T-helper 22 cell (primary cell): ENCODE measurements around the gene TUBB1.
A peak's percentile ranks its signal among the peaks of the same experiment; 100 is the strongest.

Experiments
- DNase-seq: peaks from one replicate; pipeline ENCODE4 v3.0.0-alpha.2; 2020; ENCODE audit warnings: low read depth

The TUBB1 gene

DNA sequence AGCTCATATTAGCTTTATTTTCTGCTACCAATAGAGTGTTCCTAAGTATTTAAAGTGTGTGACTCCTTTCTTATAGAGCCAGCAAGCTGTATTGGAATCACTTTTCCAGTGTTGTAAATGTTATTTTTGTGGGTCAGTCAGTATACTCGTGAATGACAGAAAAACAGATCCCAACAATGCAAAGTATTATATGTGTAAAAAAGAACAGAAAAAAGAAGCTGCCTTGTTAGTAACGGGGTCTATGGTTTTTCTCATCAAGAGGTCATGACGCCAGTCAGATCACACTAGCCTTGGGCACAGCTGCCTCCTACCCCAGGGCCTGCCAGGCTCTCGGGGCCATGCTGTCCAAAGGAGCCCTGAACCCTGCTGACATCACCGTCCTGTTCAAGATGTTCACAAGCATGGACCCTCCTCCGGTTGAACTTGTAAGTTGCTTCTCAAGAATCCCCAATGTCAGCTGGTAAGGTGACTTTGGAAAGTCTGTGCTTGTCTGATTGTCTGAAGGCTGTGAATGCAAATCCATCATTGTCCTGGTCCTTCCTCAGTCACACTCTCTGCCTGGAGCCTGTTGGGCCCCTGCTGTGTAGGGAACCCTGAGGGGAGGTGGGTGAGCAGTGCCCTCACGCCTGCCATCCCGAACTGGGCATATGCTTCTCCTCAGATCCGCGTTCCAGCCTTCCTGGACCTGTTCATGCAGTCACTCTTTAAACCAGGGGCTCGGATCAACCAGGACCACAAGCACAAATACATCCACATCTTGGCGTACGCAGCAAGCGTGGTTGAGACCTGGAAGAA lies 28.4 kb upstream of the TUBB1 start:
- no peak for DNase-seq

DNA sequence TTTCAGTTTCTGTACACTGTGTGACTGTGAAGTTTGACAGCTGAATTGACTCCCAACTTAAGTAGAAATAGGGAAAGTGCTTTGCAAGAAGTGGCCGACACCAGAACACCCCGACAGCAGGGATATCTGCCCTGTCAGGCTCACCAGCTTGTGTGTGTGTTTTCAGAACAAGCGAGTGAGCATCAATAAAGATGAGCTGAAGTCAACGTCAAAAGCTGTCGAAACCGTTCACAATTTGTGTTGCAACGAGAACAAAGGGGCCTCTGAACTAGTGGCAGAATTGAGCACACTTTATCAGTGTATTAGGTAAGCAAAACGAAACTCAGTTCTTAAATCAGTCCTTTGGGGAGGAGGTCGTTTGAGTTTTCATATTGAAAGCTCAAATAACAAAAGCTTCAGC lies 27.5 kb upstream of the TUBB1 start:
- no peak for DNase-seq

DNA sequence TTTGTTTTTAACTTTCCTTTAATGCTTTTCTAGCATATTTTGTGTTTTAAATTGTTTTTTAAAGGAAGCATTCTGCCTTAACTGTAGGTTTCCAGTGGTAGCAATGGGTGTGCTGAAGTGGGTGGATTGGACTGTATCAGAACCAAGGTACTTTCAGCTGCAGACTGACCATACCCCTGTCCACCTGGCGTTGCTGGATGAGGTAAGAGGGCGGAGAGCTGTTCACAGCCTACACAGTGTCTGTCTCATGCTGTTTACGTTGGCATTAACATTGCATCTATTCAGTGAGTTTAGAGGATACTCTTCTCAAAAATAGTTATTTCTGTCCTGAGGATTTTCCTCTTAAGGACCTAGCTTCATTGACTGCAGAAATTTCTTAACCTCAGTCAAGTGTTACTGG lies 26.3 kb upstream of the TUBB1 start:
- no peak for DNase-seq

DNA sequence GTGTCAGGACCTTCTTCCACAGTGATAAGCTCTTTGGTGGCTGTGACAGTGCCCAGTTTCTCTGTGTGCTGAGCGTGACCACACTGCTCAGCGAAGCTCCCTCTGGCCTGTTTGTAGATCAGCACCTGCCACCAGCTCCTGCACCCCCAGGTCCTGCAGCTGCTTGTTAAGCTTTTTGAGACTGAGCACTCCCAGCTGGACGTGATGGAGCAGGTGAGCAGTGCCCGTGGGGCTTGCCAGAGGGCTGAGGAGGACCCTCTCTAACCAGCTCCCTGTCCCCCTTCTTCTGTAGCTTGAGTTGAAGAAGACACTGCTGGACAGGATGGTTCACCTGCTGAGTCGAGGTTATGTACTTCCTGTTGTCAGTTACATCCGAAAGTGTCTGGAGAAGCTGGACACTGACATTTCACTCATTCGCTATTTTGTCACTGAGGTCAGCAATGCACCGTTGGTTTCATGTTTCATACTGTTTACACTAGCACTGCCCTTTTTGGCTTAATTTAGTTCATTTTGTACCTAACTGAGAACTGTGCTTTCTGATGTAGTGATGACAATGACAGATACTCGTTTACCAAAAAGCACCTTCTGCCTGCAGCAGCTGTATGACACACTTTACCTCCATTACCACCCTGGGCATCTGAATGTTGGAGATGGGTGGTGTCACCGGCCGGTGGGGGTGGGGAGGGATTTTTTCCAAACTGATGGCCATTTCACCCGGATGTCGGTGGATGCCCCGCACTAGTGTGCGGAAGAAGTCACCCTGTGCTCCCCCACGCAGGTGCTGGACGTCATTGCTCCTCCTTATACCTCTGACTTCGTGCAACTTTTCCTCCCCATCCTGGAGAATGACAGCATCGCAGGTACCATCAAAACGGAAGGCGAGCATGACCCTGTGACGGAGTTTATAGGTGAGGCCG lies 25.6 kb upstream of the TUBB1 start:
- no peak for DNase-seq

DNA sequence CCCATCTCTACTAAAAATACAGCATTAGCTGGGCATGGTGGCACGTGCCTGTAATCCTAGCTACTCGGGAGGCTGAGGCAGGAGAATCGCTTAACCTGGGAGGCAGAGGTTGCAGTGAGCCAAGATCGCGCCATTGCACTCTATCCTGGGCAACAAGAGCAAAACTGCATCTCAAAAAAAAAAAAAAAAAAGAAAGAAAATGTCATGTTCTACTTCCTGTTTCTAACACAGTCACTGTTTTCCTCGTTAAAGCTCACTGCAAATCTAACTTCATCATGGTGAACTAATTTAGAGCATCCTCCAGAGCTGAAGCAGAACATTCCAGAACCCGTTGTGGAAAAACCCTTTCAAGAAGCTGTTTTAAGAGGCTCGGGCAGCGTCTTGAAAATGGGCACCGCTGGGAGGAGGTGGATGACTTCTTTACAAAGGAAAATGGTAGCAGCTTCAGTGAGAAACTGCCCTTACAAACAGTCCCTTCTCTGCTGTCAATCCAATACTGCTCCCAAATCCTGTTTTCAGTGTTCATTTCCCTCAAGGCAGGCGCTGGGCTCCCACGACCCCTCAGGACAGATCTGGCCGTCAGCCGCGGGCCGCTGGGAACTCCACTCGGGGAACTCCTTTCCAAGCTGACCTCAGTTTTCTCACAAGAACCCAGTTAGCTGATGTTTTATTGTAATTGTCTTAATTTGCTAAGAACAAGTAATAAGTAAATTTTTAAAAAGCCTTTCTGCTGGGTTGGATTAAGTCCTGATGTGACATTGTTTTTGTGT lies 24.7 kb upstream of the TUBB1 start:
- no peak for DNase-seq

DNA sequence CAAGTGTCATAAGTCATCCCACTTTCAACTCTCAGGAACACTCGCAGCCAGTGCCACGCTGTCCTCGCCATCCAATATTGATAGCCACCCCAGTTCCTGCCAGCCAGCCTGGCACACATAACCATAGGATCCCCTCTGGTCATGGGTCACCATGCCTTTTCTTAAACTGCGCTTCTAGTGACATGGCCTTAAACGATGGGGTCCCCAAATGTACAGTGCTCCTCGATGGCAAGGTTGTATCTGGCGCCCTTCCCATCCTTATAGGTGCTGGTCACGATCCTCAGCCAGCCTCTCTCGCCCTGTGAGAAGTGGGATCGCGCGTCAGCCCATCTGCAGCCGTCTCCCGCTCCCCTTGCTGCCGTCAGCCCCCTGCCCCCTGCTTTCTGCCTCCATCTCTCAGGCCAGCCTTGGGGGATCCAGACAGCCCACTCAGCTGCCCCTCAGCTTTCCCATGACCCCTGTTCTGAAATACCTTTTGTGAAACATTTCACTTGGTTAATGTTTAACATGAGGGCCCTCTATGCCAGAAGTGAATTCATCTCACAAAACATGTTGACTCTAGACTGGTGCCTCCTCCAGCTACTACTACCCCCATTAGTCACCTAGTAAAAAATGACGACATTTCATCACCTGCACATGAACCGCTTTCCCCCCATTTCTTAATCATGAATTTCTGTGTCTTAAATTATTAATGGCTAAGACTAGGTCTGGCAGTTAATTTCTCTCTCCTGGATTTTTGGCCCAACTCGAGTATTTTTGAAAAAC lies 23.6 kb upstream of the TUBB1 start:
- DNase-seq = no peak

DNA sequence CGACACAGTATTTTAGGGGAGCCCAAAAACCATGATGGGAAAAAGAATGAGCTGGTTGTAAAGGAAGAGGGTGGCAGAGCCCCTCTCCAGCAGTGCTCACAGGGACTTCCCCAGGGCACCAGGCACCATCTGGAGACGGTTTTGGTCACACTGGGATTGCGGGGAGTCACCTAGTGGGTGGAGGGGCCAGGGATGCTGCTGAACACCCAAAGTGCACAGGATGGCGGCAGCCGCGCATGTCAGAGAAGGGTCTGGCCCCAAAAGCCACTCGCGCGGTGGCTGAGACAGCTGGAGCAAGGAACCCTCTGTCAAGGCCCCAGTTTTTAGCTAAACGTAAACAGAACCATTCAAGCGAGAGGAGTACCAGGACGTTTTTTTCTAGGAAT lies 23.0 kb upstream of the TUBB1 start:
- DNase-seq = no peak

DNA sequence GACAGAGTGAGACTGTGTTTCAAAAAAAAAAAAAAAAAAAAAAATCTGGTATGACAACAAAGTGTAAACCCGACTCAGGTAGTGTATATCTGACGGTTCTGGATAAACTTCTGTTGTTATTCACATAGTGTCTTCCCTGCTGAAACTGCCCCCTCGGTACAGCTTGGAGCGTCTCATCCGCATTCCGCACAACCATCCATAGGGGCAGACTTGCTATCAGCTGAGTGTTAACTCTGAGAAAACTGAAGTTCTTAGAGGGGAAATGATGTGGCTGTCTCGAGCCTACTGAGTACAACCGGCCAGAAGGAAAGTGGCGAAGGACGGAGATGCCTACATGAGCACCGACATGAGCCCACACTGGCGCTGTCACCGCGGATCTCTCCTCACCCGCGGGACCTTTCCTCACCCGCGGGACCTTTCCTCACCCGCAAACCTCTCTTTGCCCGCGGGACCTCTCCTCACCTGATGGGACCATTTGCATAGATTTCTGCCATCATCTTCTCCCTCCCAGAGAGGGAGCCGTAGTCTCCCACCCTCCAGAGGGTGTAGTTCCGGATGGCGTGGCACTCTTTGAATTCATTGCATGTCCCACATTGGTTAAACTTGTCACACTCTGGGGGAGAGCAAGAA lies 22.0 kb upstream of the TUBB1 start:
- no peak for DNase-seq

DNA sequence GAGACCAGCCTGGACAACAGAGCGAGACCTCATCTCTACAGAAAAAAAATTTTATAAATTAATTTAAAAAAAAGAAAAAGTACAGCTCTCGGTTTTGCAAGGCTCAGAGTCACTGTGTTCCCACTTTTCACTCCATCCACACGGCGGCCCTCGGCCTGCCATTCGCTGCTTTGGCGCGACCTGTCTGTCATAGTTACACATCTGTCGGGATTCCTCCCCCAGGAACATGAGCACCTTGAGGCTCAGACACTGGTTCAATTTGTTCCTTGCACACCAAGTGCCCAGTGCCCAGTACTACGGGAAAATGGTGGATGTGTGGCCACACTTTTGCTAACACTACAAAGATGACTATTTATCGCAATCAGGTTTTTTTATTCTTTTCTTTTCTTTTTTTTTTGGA lies 20.6 kb upstream of the TUBB1 start:
- no peak for DNase-seq

DNA sequence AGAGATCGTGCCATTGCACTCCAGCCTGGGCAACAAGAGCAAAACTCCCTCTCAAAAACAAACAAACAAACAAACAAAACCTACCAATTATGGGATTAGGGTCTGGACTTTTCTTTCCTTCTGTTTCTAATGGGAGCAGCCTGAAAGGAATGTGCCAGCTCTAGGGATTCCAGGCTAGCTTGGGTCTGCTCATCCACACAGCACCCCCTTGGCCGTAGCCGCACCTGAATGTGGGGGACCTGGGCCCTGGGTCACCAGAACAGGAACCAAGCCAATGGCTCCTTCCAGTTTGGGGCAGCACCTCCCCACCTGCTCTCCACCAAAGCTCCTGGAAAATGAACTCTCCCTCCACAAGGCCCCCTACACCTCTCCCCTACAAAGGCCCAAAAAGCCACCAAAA lies 18.9 kb upstream of the TUBB1 start:
- no peak for DNase-seq

DNA sequence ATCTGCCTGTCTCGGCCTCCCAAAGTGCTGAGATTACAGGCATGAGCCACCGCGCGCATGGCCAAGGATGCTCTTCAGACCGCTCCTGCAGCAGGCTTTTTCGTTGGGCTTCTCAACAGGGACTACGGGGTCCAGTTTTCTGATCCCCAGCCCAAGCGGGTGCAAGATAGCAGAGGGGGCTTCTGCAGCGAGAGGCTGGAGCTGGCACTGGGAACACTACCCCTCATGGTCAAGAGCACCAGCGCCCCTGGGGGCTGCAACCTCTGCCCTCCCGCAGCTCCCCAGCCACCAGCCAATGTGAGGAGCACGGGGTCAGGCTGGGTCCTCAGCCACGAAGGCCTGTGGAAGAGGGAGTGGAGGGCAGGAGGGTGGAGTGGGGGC lies 18.2 kb upstream of the TUBB1 start:
- no peak for DNase-seq

DNA sequence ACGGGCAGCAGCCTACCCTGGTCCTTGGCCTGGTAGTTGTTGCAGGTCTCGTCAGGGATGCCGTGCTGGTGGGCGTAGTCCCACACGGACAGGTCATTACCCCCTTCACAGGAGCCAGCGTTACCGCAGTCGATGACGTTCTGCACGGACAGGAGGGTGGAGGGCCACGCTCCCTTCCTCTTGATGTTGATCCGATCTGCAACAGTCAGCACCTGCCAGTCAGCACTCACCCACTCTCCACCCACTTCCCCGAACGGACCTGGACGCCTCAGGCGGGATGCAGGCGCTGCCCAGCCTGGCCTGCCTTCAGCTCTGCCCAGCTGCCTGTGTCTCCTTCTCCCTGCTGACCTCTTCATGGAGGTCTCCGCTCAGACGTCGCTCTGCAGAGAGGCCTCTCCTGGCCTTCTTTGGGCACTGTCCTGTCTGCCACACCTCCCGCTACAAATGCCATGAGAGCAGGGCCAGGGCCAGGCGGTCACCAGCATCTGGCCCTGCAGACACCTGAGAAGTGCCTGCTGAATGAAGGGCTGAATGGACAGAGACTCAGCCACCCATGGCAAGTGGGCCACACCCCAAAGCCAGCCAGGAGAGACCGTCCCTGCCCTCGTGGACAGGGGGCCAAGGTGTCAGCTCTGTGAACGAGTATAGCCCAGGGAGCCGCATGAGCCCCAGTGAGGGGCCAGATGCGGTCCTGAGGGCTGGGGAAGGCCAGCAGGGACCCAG lies 17.6 kb upstream of the TUBB1 start:
- no peak for DNase-seq

DNA sequence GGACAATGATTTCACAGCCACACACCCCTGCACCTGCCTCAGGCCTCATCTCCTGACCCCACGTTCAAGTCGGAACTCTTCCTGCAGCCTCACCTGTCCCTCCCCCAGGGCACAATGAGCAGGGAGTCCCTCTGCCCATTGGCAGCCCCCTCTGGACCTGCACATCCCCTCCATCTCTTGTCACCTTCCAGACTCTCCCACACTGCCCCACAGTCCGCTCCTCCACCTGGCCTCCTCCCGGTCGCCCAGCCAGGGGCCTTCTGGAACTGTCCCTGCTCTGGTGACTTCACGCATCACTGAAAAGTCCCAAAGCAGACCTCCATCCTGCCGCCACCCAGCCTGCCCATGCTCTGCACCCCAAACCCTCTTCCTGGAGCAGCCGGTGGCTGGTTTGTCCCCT lies 16.8 kb upstream of the TUBB1 start:
- no peak for DNase-seq

DNA sequence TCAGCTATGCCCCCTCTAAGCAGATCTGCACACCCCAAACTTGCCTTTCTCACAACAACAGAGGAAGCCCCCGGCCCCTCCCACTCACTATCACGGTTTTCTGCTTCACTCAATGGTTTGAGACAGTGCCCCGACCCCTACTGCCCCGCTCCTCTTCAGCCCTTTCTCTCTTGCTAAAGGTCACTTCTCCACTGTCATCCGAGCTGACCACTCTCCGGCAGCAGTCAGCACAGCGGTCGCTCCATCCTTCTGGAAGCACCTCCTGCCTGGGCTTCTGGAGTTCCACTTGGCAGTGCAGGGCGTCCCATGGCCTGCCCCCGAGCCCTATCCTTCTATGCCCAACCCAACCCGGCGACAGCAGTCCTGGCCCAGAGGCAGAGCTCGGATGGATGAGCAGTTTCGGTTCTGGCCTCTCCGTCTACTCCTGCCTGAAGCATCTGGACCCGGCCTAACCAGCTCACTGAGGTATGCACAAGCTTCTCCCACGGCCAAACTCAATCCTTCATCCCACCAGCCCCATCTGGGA lies 16.3 kb upstream of the TUBB1 start:
- no peak for DNase-seq

DNA sequence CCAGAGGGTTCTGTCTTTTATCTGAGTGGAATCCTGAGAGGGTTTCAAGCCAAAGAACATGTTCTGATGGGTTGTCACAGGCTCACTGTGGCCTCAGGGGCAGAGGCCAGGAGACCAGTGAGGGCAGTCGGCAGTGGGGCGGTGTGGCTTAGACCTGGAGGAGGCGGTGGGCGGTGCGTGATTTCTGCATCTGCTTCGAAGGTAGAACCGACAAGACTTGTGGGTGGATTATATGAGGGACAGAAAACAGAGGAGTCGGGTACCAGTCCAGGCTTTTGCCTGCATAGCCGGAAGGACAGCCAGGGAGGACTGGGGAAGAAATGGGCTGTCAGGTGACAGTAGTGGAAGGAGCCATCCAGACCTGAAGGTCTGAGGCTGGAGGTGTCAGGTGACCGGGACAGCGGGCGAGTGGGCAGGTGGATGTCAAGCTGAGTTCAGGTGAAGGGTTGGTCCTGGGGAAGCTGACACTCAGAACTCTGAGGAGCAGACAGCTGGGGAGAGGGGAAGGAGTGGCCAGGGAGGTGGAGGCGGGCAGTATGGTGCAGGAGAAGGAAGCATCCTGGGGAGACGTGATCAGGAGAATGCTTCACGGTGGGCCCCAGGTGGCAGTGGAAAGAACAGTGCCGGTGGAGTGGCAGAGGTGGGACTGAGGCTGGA lies 15.3 kb upstream of the TUBB1 start:
- DNase-seq = no peak

DNA sequence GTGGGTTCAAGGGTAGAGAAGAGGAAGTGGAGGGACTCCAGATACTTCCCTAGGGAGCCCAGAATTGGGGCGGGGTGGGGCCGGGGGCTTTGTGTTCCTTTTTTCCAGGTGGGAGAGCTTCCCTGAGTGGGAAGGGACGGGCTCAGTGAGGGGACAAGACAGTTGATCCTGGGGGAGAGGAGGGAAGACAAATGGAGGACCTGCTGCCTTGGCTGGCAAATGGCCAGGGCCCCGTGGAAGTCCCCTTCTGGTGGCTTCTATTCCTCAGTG lies 14.8 kb upstream of the TUBB1 start:
- peak; percentile 47 for DNase-seq

DNA sequence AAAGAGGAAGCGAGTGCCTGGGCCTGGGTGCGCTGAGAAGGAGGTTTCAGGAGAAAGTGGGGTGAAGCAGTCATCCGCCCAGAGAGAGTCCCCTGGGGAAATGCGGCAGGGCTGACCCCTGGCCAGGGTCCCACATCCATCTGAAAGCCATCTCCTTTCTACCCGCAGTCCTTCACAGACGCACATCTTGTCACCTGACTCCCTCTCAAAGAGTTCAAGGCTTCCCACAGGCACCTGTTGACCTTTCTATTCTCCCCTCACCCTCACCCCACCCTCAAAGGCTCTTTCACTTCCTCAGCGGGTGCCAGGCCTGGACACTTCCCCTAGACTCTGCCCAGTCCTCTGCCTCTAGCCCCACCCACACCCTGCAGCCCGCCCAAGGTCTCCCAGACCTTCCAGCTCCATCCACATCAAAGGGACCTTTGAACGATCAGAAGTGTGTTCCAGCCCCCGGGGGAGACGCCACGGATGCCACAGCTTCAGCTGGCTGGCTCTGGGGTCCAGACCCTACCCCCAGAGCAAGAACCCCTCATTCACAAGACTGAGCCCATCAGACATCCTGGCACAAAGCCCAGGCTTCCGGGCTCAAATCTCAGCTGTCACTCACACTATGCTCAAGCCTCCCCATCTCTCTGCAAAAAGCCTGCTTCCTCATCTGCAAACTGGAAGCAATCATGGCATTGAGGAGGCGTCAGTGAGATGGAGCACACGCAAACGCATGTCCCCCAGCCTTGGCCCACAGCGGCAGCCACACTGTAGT lies 14.3 kb upstream of the TUBB1 start:
- DNase-seq = peak; percentile 18

DNA sequence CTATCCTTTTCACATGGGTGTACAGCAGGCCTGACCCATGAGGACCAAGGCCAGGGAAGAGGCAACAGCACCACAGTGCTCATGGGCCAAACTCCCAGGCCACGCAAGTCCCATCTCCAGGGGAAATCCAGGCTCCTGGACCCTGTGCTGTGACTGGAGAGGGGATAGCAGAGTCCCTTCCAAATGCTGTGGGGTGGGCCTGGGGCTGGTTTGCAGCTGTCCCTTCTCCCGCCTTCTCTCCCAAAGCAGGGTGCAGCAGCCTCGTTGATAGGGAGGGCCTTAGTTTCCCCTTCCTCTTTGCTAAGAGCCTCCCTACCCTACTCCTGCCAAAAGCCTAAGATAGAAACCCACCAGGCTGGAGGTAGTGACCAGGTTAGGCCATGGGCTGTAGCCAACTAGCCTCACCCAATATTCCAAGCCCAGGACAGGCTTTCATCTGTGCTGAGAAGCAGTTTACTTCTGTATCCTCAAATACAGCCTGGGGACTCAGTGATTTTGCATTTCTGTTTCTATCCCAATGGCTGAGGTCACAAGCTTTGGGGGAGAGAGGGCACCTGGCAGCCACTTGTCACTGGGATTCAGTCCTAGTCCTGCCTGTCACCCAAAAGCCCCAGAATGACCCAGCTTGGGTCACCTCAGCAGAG lies 13.6 kb upstream of the TUBB1 start:
- DNase-seq = no peak
